ENCODE measurements around the gene PHACTR1. TPM values are rescaled to one million over a fixed set of nuclear protein-coding genes. Genes with fewer than 3 reads are reported as not detected.

The PHACTR1 gene
- total and polyA plus RNA-seq, 7 donors: 0.04 to 3.0 (median 0.85) TPM

GRCh38 chr6:13217206-13217905 is 500.8 kb downstream of the PHACTR1 start:
- Histone ChIP-seq H3K27ac (no peak overlapping the region), H3K4me1 (no peaks in the 10 kb centered on the region), H3K27me3 (ENCODE audit: insufficient read depth in 3 of 3, low read length in 2 of 3) (no peaks in the 10 kb centered on the region), H3K9me3 (no peaks in the 10 kb centered on the region), H3K36me3 (ENCODE audit: insufficient read depth in 1 of 2, low read depth in 1 of 2) (no peaks in the 10 kb centered on the region), H3K4me3 (no peak overlapping the region)
- ATAC-seq: no peak
- no peak for DNase-seq
- intact Hi-C loops (cut with DNase I): no loop called here
- TF ChIP-seq CTCF (IDR thresholded peaks at IDR 0.05): no peak
- WGBS, 3 donors: 48 to 65% (median 60%) methylated on average over 4 of the region's 4 CpGs

- Histone ChIP-seq H3K4me3 (no peak overlapping the region), H3K4me1 (no peaks in the 10 kb centered on the region), H3K27me3 (ENCODE audit: insufficient read depth in 3 of 3, low read length in 2 of 3) (no peaks in the 10 kb centered on the region), H3K27ac (no peak overlapping the region), H3K36me3 (ENCODE audit: insufficient read depth in 1 of 2, low read depth in 1 of 2) (no peaks in the 10 kb centered on the region), H3K9me3 (no peaks in the 10 kb centered on the region)
- 83% methylated on average over 3 of the region's 3 CpGs for WGBS, 3 donors
- ATAC-seq: no peak
- intact Hi-C loops (cut with DNase I): no loop called here
- no peak for DNase-seq
- no peak for TF ChIP-seq CTCF (IDR thresholded peaks at IDR 0.05)
Measured at GRCh38 chr6:13220266-13220665, 503.7 kb downstream of the PHACTR1 start.

GRCh38 chr6:13222048-13222447 is 505.5 kb downstream of the PHACTR1 start:
- Histone ChIP-seq H3K4me1 (no peaks in the 10 kb centered on the region), H3K4me3 (no peak overlapping the region), H3K36me3 (ENCODE audit: insufficient read depth in 1 of 2, low read depth in 1 of 2) (no peaks in the 10 kb centered on the region), H3K27me3 (ENCODE audit: insufficient read depth in 3 of 3, low read length in 2 of 3) (no peaks in the 10 kb centered on the region), H3K9me3 (no peaks in the 10 kb centered on the region), H3K27ac (no peak overlapping the region)
- intact Hi-C loops (cut with DNase I): no loop called here
- WGBS, 3 donors: 77 to 79% (median 79%) methylated on average over 4 of the region's 4 CpGs
- ATAC-seq (no peak), DNase-seq (no peak)
- no peak for TF ChIP-seq CTCF (IDR thresholded peaks at IDR 0.05)

- no peaks in the 10 kb centered on the region for H3K27me3 ChIP-seq (ENCODE audit: insufficient read depth in 3 of 3, low read length in 2 of 3)
- no peak overlapping the region for H3K4me3 ChIP-seq
- no peaks in the 10 kb centered on the region for H3K4me1 ChIP-seq
- intact Hi-C loops (cut with DNase I): no loop called here
- DNase-seq (no peak), ATAC-seq (no peak)
- no peaks in the 10 kb centered on the region for H3K36me3 ChIP-seq (ENCODE audit: insufficient read depth in 1 of 2, low read depth in 1 of 2)
- no peak for TF ChIP-seq CTCF (IDR thresholded peaks at IDR 0.05)
- WGBS, 3 donors: 71 to 77% (median 77%) methylated on average over 2 of the region's 2 CpGs
- no peak overlapping the region for H3K27ac ChIP-seq
- H3K9me3 ChIP-seq: no peaks in the 10 kb centered on the region
Measured at GRCh38 chr6:13226071-13226470, 509.5 kb downstream of the PHACTR1 start.
